A673 (cell line): ENCODE data around the gene CNEP1R1.

Experiments
- EZH2 ChIP-seq: fragments of 200-600 bp; sonication (generic); IDR thresholded peaks from 2 replicates; pipeline ENCODE4 v1.6.1; 2017; ENCODE audit warnings: borderline replicate concordance, low read depth, mild to moderate bottlenecking, mixed read lengths, antibody characterized with exemption, low read length; ENCODE audit not compliant: poor library complexity, severe bottlenecking
- TF ChIP-seq, protein P1 (sequence below): fragments of 300-800, 200-600 bp; sonication (generic); conservative IDR thresholded peaks from 2 replicates; pipeline ENCODE4 v1.5.1; 2017; ENCODE audit warnings: low read depth, mild to moderate bottlenecking, antibody characterized with exemption, low read length, moderate library complexity, mixed read lengths

DNA sequence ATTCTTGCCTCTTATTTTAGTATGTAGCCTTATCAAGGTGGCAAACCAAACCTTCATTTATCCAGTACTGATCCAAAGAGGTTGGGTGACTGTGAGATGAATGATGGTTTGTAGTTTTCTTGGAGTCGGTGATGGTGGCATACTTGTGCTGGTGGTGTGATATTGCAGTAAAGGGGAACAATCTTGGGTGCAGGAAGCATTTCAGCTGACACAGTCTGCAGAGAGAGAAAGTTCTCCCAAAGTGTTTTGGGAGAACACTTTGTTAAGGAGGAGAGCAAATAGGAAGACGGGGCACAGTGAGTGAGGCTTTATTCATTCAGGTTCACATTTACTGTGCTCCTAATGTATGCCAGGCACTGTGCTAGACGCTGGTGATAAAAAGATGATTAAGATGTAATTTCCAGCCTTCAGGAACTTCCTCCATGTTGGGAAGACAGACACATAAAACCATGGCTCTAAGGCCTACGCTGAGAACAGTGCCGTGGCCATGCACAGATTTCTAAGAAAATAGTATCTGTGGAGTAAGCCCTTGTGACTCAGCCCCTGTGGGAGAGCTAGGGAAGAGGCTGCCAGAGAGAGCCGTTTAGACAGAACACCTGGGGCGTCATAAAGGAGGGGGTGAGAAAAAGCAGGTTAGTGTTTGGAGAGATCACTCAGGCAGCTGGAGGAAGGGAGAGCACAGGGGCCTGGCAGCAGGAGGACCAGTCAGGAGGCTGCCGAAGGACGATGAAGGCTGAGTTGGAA, 54.5 kb downstream of the CNEP1R1 start:
- TF ChIP-seq, protein P1, sequence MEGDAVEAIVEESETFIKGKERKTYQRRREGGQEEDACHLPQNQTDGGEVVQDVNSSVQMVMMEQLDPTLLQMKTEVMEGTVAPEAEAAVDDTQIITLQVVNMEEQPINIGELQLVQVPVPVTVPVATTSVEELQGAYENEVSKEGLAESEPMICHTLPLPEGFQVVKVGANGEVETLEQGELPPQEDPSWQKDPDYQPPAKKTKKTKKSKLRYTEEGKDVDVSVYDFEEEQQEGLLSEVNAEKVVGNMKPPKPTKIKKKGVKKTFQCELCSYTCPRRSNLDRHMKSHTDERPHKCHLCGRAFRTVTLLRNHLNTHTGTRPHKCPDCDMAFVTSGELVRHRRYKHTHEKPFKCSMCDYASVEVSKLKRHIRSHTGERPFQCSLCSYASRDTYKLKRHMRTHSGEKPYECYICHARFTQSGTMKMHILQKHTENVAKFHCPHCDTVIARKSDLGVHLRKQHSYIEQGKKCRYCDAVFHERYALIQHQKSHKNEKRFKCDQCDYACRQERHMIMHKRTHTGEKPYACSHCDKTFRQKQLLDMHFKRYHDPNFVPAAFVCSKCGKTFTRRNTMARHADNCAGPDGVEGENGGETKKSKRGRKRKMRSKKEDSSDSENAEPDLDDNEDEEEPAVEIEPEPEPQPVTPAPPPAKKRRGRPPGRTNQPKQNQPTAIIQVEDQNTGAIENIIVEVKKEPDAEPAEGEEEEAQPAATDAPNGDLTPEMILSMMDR, result no peak
- TF ChIP-seq EZH2, result no peak
